HEK293T (cell line): ENCODE measurements around the gene KCNJ13.

ENCODE experiments used
- CTCF ChIA-PET: fragments of 350-600 bp; formaldehyde crosslinking; extraction: SDS; loops from one replicate; lab custom pipeline; 2021; ENCODE audit warnings: antibody characterized with exemption, inconsistent platforms; lab: Yijun Ruan, JAX
- POLR2A ChIA-PET: fragments of 350-600 bp; formaldehyde crosslinking; extraction: SDS; loops from one replicate; lab custom pipeline; 2020; ENCODE audit warnings: antibody characterized with exemption, inconsistent platforms; lab: Yijun Ruan, JAX
- DNase-seq: peaks from one replicate; pipeline ENCODE4 v3.0.0; 2012; ENCODE audit warnings: mixed read lengths; ENCODE audit errors: extremely low spot score
- ARNT ChIP-seq: fragments of 450-650 bp; IDR thresholded peaks from 2 replicates; pipeline ENCODE4 v1.6.1; 2017; ENCODE audit warnings: mild to moderate bottlenecking
- BHLHE40 ChIP-seq: fragments of 450-650 bp; IDR thresholded peaks from 2 replicates; pipeline ENCODE4 v1.6.1; 2016; ENCODE audit warnings: mild to moderate bottlenecking, moderate library complexity, borderline replicate concordance
- CTBP1 ChIP-seq: fragments of 450-650 bp; IDR thresholded peaks from 2 replicates; pipeline ENCODE4 v1.6.1; 2016; ENCODE audit warnings: borderline replicate concordance
- ELF4 ChIP-seq: fragments of 450-650 bp; IDR thresholded peaks from 2 replicates; pipeline ENCODE4 v1.6.1; 2017; ENCODE audit warnings: antibody characterized with exemption
- FOXA1 ChIP-seq: fragments of 450-650 bp; IDR thresholded peaks from 2 replicates; pipeline ENCODE4 v1.6.1; 2016; ENCODE audit warnings: mild to moderate bottlenecking
- FOXK2 ChIP-seq: fragments of 450-650 bp; IDR thresholded peaks from 2 replicates; pipeline ENCODE4 v1.6.1; 2016; ENCODE audit warnings: mild to moderate bottlenecking
- FOXM1 ChIP-seq: fragments of 450-650 bp; IDR thresholded peaks from 2 replicates; pipeline ENCODE4 v1.6.1; 2017; ENCODE audit warnings: mild to moderate bottlenecking, borderline replicate concordance
- HDGF ChIP-seq: fragments of 450-650 bp; IDR thresholded peaks from 2 replicates; pipeline ENCODE4 v1.6.1; 2017; ENCODE audit warnings: antibody characterized with exemption, borderline replicate concordance
- L3MBTL2 ChIP-seq: fragments of 450-650 bp; conservative IDR thresholded peaks from 2 replicates; pipeline ENCODE4 v1.6.1; 2016; ENCODE audit warnings: mild to moderate bottlenecking
- LEF1 ChIP-seq: fragments of 450-650 bp; IDR thresholded peaks from 2 replicates; pipeline ENCODE4 v1.6.1; 2017; ENCODE audit warnings: mild to moderate bottlenecking, borderline replicate concordance
- NFRKB ChIP-seq: fragments of 450-650 bp; IDR thresholded peaks from 2 replicates; pipeline ENCODE4 v1.6.1; 2016; ENCODE audit warnings: mild to moderate bottlenecking, moderate library complexity
- SP1 ChIP-seq: fragments of 450-650 bp; IDR thresholded peaks from 2 replicates; pipeline ENCODE4 v1.6.1; 2017
- SUZ12 ChIP-seq: fragments of 450-650 bp; IDR thresholded peaks from 2 replicates; pipeline ENCODE4 v1.6.1; 2016; ENCODE audit warnings: mild to moderate bottlenecking
- TARDBP ChIP-seq: fragments of 450-650 bp; IDR thresholded peaks from 2 replicates; pipeline ENCODE4 v1.6.1; 2016
- ZNF384 ChIP-seq: fragments of 450-650 bp; IDR thresholded peaks from 2 replicates; pipeline ENCODE4 v1.6.1; 2016
- TF ChIP-seq, protein P1 (sequence below): fragments of 450-650 bp; IDR thresholded peaks from 2 replicates; pipeline ENCODE4 v1.6.1; 2016

Gene KCNJ13

GRCh38 chr2:232776435-232776834, at the start of gene KCNJ13:
Gene KCNJ13, minus strand, starts transcription at chr2:232776565. Its CDS starts 5,203 bp downstream, at chr2:232771362.
- CTCF ChIA-PET: interaction anchor here (0.6 kb wide), 1 partner anchor 467 kb away, joined by 3 read pairs; no protein-coding TSS in a partner anchor
- TF ChIP-seq ARNT (no peak), FOXK2 (no peak), HDGF (no peak), L3MBTL2 (no peak), CTBP1 (no peak), BHLHE40 (no peak), SP1 (no peak), NFRKB (no peak), FOXA1 (no peak), ZNF384 (no peak), LEF1 (no peak), SUZ12 (no peak), TARDBP (no peak), FOXM1 (no peak), ELF4 (no peak)
- TF ChIP-seq, protein P1, sequence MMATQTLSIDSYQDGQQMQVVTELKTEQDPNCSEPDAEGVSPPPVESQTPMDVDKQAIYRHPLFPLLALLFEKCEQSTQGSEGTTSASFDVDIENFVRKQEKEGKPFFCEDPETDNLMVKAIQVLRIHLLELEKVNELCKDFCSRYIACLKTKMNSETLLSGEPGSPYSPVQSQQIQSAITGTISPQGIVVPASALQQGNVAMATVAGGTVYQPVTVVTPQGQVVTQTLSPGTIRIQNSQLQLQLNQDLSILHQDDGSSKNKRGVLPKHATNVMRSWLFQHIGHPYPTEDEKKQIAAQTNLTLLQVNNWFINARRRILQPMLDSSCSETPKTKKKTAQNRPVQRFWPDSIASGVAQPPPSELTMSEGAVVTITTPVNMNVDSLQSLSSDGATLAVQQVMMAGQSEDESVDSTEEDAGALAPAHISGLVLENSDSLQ: no peak
- DNase-seq: peak; percentile 27
- POLR2A ChIA-PET: no interaction called here

DNA sequence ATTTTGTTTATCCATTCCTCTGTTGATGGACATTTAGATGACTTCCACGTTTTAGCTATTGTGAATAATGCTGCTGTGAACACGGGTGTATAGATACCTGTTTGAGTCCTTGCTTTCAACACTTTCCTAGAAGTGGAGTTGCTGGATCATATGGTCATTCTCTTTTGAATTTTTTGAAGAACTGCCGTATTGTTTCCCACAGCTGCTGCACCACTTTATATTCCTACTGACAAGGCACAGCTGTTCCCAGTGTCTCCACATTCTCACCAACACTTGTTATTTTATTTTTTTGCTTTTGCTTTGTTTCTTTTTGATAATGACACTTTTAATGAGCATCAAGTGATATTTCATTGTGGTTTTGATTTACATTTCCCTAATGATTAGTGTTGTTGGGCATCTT, 41.4 kb upstream of the KCNJ13 start:
- ChIA-PET POLR2A (no interaction called here), CTCF (no interaction called here)
- no peak for DNase-seq
- no peak for TF ChIP-seq SUZ12
- no peak for TF ChIP-seq CTBP1
- no peak for TF ChIP-seq ELF4
- TF ChIP-seq ZNF384: no peak
- no peak for TF ChIP-seq ARNT
- TF ChIP-seq, protein P1: no peak
- TF ChIP-seq BHLHE40: no peak
- TF ChIP-seq HDGF: no peak

- DNase-seq: no peak
- POLR2A ChIA-PET: no interaction called here
- TF ChIP-seq, protein P1: no peak
- CTCF ChIA-PET: no interaction called here
Observed at GRCh38 chr2:232816657-232817056, 40.3 kb upstream of the KCNJ13 start.

DNA sequence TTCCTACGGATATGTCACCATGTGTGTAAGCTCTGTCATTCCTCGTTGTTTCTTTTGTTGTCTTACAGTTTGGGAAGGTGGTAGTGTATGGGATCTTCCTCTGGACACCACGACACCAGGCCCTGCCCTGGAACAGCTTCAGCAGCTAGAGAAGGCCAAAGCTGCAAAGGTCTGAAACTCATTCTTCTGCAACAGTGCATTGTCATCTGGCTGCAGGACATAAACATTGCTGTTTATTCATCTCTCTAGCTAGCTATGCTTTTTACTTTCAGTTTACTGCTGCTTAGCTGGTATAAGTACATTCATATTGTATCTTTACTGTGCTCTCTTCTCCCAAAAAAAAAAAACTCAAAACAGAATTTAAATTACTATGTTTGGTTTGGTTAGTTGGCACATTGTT, 39.2 kb upstream of the KCNJ13 start:
- ChIA-PET CTCF (no interaction called here), POLR2A (no interaction called here)
- no peak for TF ChIP-seq NFRKB
- TF ChIP-seq SUZ12: no peak
- TF ChIP-seq, protein P1: no peak
- no peak for TF ChIP-seq ARNT
- no peak for TF ChIP-seq BHLHE40
- TF ChIP-seq HDGF: no peak
- TF ChIP-seq L3MBTL2: no peak
- no peak for TF ChIP-seq FOXM1
- TF ChIP-seq SP1: no peak
- no peak for TF ChIP-seq TARDBP
- no peak for TF ChIP-seq ZNF384
- no peak for TF ChIP-seq LEF1
- TF ChIP-seq FOXK2: no peak
- no peak for TF ChIP-seq ELF4
- TF ChIP-seq FOXA1: no peak
- no peak for TF ChIP-seq CTBP1
- DNase-seq: no peak

DNA sequence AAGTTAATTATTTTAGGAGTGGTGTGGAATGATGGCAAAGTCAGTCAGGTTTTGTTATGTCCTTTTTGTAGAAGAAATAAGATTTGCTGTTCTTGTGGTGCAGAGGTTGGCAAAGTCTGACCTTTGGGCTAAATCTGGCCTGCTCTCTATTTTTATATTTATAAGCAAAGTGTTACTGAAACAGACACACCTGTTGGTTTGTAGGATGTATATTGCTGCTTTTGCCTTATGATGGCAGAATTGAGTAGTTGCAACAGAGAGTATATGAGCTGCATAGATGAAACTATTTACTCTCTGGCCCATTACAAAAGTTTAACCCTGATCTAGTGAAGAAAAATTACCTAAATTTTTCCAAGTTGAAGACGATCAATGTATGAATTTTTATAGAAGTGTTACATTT, 34.1 kb upstream of the KCNJ13 start:
- TF ChIP-seq CTBP1: no peak
- TF ChIP-seq SP1: no peak
- no peak for TF ChIP-seq FOXK2
- TF ChIP-seq BHLHE40: no peak
- no peak for TF ChIP-seq FOXM1
- no peak for TF ChIP-seq TARDBP
- TF ChIP-seq LEF1: no peak
- TF ChIP-seq FOXA1: no peak
- TF ChIP-seq ARNT: no peak
- no peak for TF ChIP-seq ZNF384
- TF ChIP-seq L3MBTL2: no peak
- TF ChIP-seq SUZ12: no peak
- no peak for TF ChIP-seq HDGF
- TF ChIP-seq NFRKB: no peak
- TF ChIP-seq, protein P1: no peak
- TF ChIP-seq ELF4: no peak
- ChIA-PET POLR2A (interaction anchor here (0.6 kb wide), 1 partner anchor 40 kb away, joined by 3 read pairs; no protein-coding TSS in a partner anchor), CTCF (no interaction called here)
- DNase-seq: no peak
